MM.1S (cell line): ENCODE measurements around the gene SOBP.

Source experiments
- CTCF ChIP-seq: fragments of 300-600 bp; sonication (generic); IDR thresholded peaks from 2 replicates; pipeline ENCODE4 v1.5.1; 2016; ENCODE audit warnings: antibody characterized with exemption, low read length, mixed read lengths
- EZH2 ChIP-seq: fragments of 300-600 bp; sonication (generic); optimal IDR thresholded peaks from 2 replicates; pipeline ENCODE3; 2017; ENCODE audit warnings: low read depth, mild to moderate bottlenecking, antibody characterized with exemption, low read length, mixed read lengths
- EZH2phosphoT487 ChIP-seq: fragments of 300-600 bp; sonication (generic); IDR thresholded peaks from 2 replicates; pipeline ENCODE4 v1.6.1; 2018; ENCODE audit warnings: antibody characterized with exemption, low read length

- TF ChIP-seq CTCF, result no peak
- no peak for TF ChIP-seq EZH2phosphoT487
- no peak for TF ChIP-seq EZH2
Measured at GRCh38 chr6:107563694-107564588, 74.0 kb downstream of the SOBP start.
